Natural killer cell (primary cell): ENCODE measurements around the gene RNF214. TPM values are rescaled to one million over a fixed set of nuclear protein-coding genes. Genes with fewer than 3 reads are reported as not detected.

Source experiments
- ATAC-seq, 3 donors: fragments of 150-1000 bp in 2 of 3; fragments of 200-7000 bp in 1 of 3; cut with Tn5 transposase; 1 replicate in 1 of 3; 2 replicates in 2 of 3; pipeline ENCODE4 v1.10.0; 2021; ENCODE audit warnings: mild to moderate bottlenecking in 2 of 3, moderate library complexity in 2 of 3
- DNase-seq, 2 donors: peaks; one replicate each; pipeline versions ENCODE4 v3.0.0 to v3.0.0-alpha.2; 2013 to 2021; ENCODE audit warnings: mixed read lengths in 1 of 2
- H3K27ac ChIP-seq: one replicate; pipeline ENCODE4 v1.5.1; 2013; ENCODE audit warnings: mild to moderate bottlenecking, low read length
- H3K27me3 ChIP-seq: one replicate; pipeline ENCODE4 v1.6.1; 2013; ENCODE audit warnings: low read length; ENCODE audit not compliant: control insufficient read depth, insufficient read depth
- H3K36me3 ChIP-seq: one replicate; pipeline ENCODE4 v1.6.1; 2013; ENCODE audit warnings: low read length; ENCODE audit not compliant: control insufficient read depth, insufficient read depth
- H3K4me1 ChIP-seq: one replicate; pipeline ENCODE4 v1.6.1; 2013; ENCODE audit warnings: low read length; ENCODE audit not compliant: control insufficient read depth, insufficient read depth
- H3K4me3 ChIP-seq: one replicate; pipeline ENCODE4 v1.5.1; 2013; ENCODE audit warnings: low read length
- H3K9me3 ChIP-seq: one replicate; pipeline ENCODE4 v1.6.1; 2013; ENCODE audit warnings: low read length; ENCODE audit not compliant: control insufficient read depth, insufficient read depth
- H3K27ac Mint-ChIP-seq, 2 donors: one replicate each; pipeline ENCODE4 v1.8.0; 2022; ENCODE audit warnings: mild to moderate bottlenecking in 2 of 2, mixed read lengths in 2 of 2, moderate library complexity in 1 of 2
- H3K27me3 Mint-ChIP-seq, 2 donors: one replicate each; pipeline ENCODE4 v1.8.0; 2022; ENCODE audit warnings: low read depth in 2 of 2, mixed read lengths in 2 of 2
- H3K36me3 Mint-ChIP-seq: one replicate; pipeline ENCODE4 v1.8.0; 2022; ENCODE audit warnings: mixed read lengths
- H3K4me1 Mint-ChIP-seq, 2 donors: one replicate each; pipeline ENCODE4 v1.8.0; 2022; ENCODE audit warnings: mixed read lengths in 2 of 2
- H3K4me3 Mint-ChIP-seq: one replicate; pipeline ENCODE4 v1.8.0; 2022; ENCODE audit warnings: mild to moderate bottlenecking, moderate library complexity, mixed read lengths
- H3K9me3 Mint-ChIP-seq, 2 donors: one replicate each; pipeline ENCODE4 v1.8.0; 2022; ENCODE audit warnings: mixed read lengths in 2 of 2
- WGBS: methylation state at CpG from one replicate; pipeline ENCODE4 v1.1.7; 2013; ENCODE audit warnings: missing lambda C conversion rate; ENCODE audit not compliant: insufficient coverage; 5-methylcytosine and 5-hydroxymethylcytosine counted together
- intact Hi-C: fragments of 100-400 bp; cut with micrococcal nuclease; formaldehyde crosslinking; loops from one replicate; pipeline ENCODE4 v1.14.2; 2022
- total RNA-seq, 4 donors: library from RNA; stranded (reverse); fragments of 120-200 nt in 1 of 4; gene quantifications; one replicate each; pipeline versions ENCODE4 v1.2.3 to v1.2.4, GENCODE V29; 2013 to 2022
- TF ChIP-seq, protein P1 (sequence below): fragments of 200-600 bp; IDR thresholded peaks from one replicate; pipeline ENCODE4 v1.8.0; 2022; ENCODE audit warnings: antibody characterized with exemption

RNF214 gene
- total RNA-seq, 3 donors from 2014 or later (not counting 1 experiment from before 2014, with no cell fraction given), result 13.7 to 20.7 (median 17.3) TPM

GRCh38 chr11:117249571-117249970, 17.1 kb downstream of the RNF214 start:
- WGBS, result 96% methylated on average over 4 of the region's 4 CpGs
- no peak for DNase-seq
- ATAC-seq, result no peak
- H3K4me3 Mint-ChIP-seq, result no peak overlapping the region
- no peak overlapping the region for H3K4me3 ChIP-seq
- TF ChIP-seq, protein P1, sequence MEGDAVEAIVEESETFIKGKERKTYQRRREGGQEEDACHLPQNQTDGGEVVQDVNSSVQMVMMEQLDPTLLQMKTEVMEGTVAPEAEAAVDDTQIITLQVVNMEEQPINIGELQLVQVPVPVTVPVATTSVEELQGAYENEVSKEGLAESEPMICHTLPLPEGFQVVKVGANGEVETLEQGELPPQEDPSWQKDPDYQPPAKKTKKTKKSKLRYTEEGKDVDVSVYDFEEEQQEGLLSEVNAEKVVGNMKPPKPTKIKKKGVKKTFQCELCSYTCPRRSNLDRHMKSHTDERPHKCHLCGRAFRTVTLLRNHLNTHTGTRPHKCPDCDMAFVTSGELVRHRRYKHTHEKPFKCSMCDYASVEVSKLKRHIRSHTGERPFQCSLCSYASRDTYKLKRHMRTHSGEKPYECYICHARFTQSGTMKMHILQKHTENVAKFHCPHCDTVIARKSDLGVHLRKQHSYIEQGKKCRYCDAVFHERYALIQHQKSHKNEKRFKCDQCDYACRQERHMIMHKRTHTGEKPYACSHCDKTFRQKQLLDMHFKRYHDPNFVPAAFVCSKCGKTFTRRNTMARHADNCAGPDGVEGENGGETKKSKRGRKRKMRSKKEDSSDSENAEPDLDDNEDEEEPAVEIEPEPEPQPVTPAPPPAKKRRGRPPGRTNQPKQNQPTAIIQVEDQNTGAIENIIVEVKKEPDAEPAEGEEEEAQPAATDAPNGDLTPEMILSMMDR, result no peak
- peaks cover 8% of the 10 kb centered on the region for H3K36me3 Mint-ChIP-seq
- no peaks in the 10 kb centered on the region for H3K9me3 ChIP-seq
- H3K27ac ChIP-seq, result no peak overlapping the region
- no peaks in the 10 kb centered on the region for H3K27me3 ChIP-seq
- intact Hi-C loops, result no loop called here
- no peaks in the 10 kb centered on the region for H3K27me3 Mint-ChIP-seq
- H3K27ac Mint-ChIP-seq, result no peak overlapping the region
- H3K4me1 ChIP-seq, result no peaks in the 10 kb centered on the region
- no peaks in the 10 kb centered on the region for H3K9me3 Mint-ChIP-seq
- H3K4me1 Mint-ChIP-seq, result no peaks in the 10 kb centered on the region
- H3K36me3 ChIP-seq, result peaks cover 29% of the 10 kb centered on the region

DNA sequence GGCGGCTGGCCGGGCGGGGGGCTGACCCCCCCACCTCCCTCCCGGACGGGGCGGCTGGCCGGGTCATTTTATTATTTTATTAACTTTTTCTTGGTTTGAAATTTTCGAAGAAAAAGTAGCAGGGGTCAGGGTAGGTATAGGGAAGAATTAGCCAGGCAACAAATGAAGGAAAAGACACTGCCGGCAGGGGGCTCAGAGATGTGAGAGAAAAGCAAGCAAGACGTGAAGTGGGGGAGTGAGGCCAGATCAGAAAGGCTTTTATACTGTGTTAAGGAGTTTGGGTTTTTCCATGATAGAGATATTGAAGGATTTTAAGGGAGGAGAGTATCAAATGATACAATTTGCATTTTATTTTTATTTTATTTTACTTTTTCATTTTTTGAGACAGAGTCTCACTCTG, 19.0 kb downstream of the RNF214 start:
- H3K4me3 Mint-ChIP-seq, result no peak overlapping the region
- no peaks in the 10 kb centered on the region for H3K27me3 Mint-ChIP-seq
- intact Hi-C loops, result no loop called here
- H3K36me3 ChIP-seq, result peaks cover 21% of the 10 kb centered on the region
- no peaks in the 10 kb centered on the region for H3K4me1 ChIP-seq
- no peak for ATAC-seq
- no peaks in the 10 kb centered on the region for H3K9me3 ChIP-seq
- H3K4me3 ChIP-seq, result no peak overlapping the region
- H3K9me3 Mint-ChIP-seq, result no peaks in the 10 kb centered on the region
- WGBS, result 97% methylated on average over 3 of the region's 10 CpGs
- H3K36me3 Mint-ChIP-seq, result peaks cover 5% of the 10 kb centered on the region
- no peak for DNase-seq
- no peaks in the 10 kb centered on the region for H3K27me3 ChIP-seq
- no peaks in the 10 kb centered on the region for H3K4me1 Mint-ChIP-seq
- H3K27ac Mint-ChIP-seq, result no peak overlapping the region
- H3K27ac ChIP-seq, result no peak overlapping the region
- TF ChIP-seq, protein P1, result no peak

DNA sequence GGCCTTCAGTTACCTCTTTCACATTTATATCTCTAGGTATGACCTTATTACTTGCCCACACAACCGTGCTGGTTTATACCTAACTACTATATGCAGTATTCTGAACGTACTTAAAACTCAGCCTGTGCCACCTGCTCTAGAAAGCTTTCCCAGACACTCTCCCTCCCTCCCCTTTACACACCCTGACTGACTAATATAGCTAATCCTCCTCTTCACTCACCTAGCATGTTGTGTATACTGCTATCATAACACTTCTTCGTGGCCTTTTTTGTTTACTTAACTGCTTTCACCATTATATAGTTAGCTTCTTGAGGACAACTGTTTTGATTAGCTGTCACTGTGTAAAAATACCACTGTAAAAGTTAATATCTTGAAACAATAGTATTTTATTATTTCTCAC, 23.5 kb downstream of the RNF214 start:
- Mint-ChIP-seq H3K4me1 (no peaks in the 10 kb centered on the region), H3K4me3 (no peak overlapping the region), H3K27me3 (no peaks in the 10 kb centered on the region), H3K27ac (no peak overlapping the region), H3K36me3 (no peaks in the 10 kb centered on the region), H3K9me3 (no peaks in the 10 kb centered on the region)
- ATAC-seq, result no peak
- Histone ChIP-seq H3K27me3 (no peaks in the 10 kb centered on the region), H3K4me1 (no peaks in the 10 kb centered on the region), H3K4me3 (no peak overlapping the region), H3K27ac (no peak overlapping the region), H3K36me3 (peaks cover 11% of the 10 kb centered on the region), H3K9me3 (no peaks in the 10 kb centered on the region)
- intact Hi-C loops, result no loop called here
- TF ChIP-seq, protein P1, result no peak
- 92% methylated on average over 2 of the region's 3 CpGs for WGBS
- DNase-seq, result no peak

DNA sequence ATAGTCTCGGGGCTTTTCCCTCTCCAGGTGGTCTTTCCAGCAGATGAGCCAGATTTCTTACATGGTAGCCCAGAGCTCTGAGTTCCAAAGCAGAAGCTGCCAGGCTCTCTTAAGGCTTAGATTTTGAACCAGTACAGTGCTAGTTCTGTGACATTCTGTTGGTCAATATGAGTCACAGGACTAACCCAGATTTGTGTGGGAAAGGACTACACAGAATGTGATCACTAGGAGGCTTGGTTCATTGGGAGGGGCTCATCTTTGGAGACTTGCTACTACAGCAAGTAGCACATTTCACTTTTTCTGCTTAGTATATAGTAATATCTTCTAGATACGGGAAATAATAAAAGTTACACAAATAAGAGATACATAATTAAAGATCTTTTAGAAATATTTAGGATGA, 24.1 kb downstream of the RNF214 start:
- H3K27me3 ChIP-seq, result no peaks in the 10 kb centered on the region
- H3K36me3 Mint-ChIP-seq, result no peaks in the 10 kb centered on the region
- H3K4me3 Mint-ChIP-seq, result no peak overlapping the region
- no peaks in the 10 kb centered on the region for H3K4me1 Mint-ChIP-seq
- TF ChIP-seq, protein P1, result no peak
- no peak overlapping the region for H3K4me3 ChIP-seq
- H3K4me1 ChIP-seq, result no peaks in the 10 kb centered on the region
- no peak overlapping the region for H3K27ac ChIP-seq
- no peaks in the 10 kb centered on the region for H3K9me3 Mint-ChIP-seq
- DNase-seq (no peak), ATAC-seq (no peak)
- H3K36me3 ChIP-seq, result peaks cover 11% of the 10 kb centered on the region
- intact Hi-C loops, result no loop called here
- no peaks in the 10 kb centered on the region for H3K9me3 ChIP-seq
- WGBS, result 88% methylated on average over 1 of the region's 2 CpGs
- H3K27ac Mint-ChIP-seq, result no peak overlapping the region
- H3K27me3 Mint-ChIP-seq, result no peaks in the 10 kb centered on the region
